Mesendoderm (in vitro differentiated cells): ENCODE measurements around the gene IFFO2.

ENCODE experiments used
- DNase-seq: peaks from one replicate; pipeline ENCODE4 v3.0.0; 2013
- H2AK5ac ChIP-seq: 2 replicates; pipeline ENCODE4 v1.6.1; 2013; ENCODE audit warnings: low read length, inconsistent platforms
- H2BK120ac ChIP-seq: 2 replicates; pipeline ENCODE4 v1.6.1; 2013; ENCODE audit warnings: low read depth, mild to moderate bottlenecking, low read length, moderate library complexity, mixed read lengths
- H2BK15ac ChIP-seq: replicated peaks from 2 replicates; pipeline ENCODE4 v1.6.1; 2013; ENCODE audit warnings: low read depth, mild to moderate bottlenecking, moderate library complexity
- H2BK5ac ChIP-seq: 2 replicates; pipeline ENCODE4 v1.6.1; 2013; ENCODE audit warnings: low read length, inconsistent platforms
- H3K18ac ChIP-seq: 2 replicates; pipeline ENCODE4 v1.6.1; 2013; ENCODE audit warnings: mild to moderate bottlenecking, low read length, mixed read lengths
- H3K23ac ChIP-seq: one replicate; pipeline ENCODE4 v1.6.1; 2013; ENCODE audit warnings: low read length
- H3K27ac ChIP-seq: 2 replicates; pipeline ENCODE4 v1.5.1; 2013; ENCODE audit warnings: low read depth, mild to moderate bottlenecking, inconsistent platforms, low read length, moderate library complexity
- H3K27me3 ChIP-seq: 2 replicates; pipeline ENCODE4 v1.6.1; 2013; ENCODE audit warnings: low read length, control low read depth, mild to moderate bottlenecking, inconsistent platforms; ENCODE audit not compliant: insufficient read depth, poor library complexity
- H3K36me3 ChIP-seq: 2 replicates; pipeline ENCODE4 v1.6.1; 2013; ENCODE audit warnings: low read length, inconsistent platforms; ENCODE audit not compliant: control insufficient read depth, insufficient read depth
- H3K4ac ChIP-seq: one replicate; pipeline ENCODE4 v1.6.1; 2013; ENCODE audit warnings: low read depth, mild to moderate bottlenecking, low read length, moderate library complexity
- H3K4me1 ChIP-seq: 2 replicates; pipeline ENCODE4 v1.6.1; 2013; ENCODE audit warnings: low read depth, low read length, inconsistent platforms; ENCODE audit not compliant: control insufficient read depth
- H3K4me2 ChIP-seq: 2 replicates; pipeline ENCODE4 v1.6.1; 2013; ENCODE audit warnings: low read length
- H3K4me3 ChIP-seq: 2 replicates; pipeline ENCODE4 v1.5.1; 2013; ENCODE audit warnings: mild to moderate bottlenecking, low read length
- H3K56ac ChIP-seq: one replicate; pipeline ENCODE4 v1.6.1; 2013; ENCODE audit warnings: low read length
- H3K79me1 ChIP-seq: 2 replicates; pipeline ENCODE4 v1.6.1; 2013; ENCODE audit warnings: low read length, inconsistent platforms
- H3K79me2 ChIP-seq: 2 replicates; pipeline ENCODE4 v1.6.1; 2013; ENCODE audit warnings: mild to moderate bottlenecking, low read length; ENCODE audit not compliant: control insufficient read depth, insufficient read depth
- H3K9ac ChIP-seq: 2 replicates; pipeline ENCODE4 v1.6.1; 2013; ENCODE audit warnings: low read length, inconsistent platforms
- H4K5ac ChIP-seq: one replicate; pipeline ENCODE4 v1.6.1; 2013; ENCODE audit warnings: low read length
- H4K8ac ChIP-seq: one replicate; pipeline ENCODE4 v1.6.1; 2013; ENCODE audit warnings: low read depth, mild to moderate bottlenecking, control low read depth, low read length, moderate library complexity
- WGBS: extraction: QIAGEN DNeasy Blood & Tissue Kit; methylation state at CpG from one replicate; pipeline ENCODE4 v1.1.7; 2013; ENCODE audit warnings: low lambda C conversion rate, missing lambda C conversion rate; ENCODE audit not compliant: insufficient coverage; ENCODE audit errors: extremely low coverage; 5-methylcytosine and 5-hydroxymethylcytosine counted together

Gene IFFO2

DNA sequence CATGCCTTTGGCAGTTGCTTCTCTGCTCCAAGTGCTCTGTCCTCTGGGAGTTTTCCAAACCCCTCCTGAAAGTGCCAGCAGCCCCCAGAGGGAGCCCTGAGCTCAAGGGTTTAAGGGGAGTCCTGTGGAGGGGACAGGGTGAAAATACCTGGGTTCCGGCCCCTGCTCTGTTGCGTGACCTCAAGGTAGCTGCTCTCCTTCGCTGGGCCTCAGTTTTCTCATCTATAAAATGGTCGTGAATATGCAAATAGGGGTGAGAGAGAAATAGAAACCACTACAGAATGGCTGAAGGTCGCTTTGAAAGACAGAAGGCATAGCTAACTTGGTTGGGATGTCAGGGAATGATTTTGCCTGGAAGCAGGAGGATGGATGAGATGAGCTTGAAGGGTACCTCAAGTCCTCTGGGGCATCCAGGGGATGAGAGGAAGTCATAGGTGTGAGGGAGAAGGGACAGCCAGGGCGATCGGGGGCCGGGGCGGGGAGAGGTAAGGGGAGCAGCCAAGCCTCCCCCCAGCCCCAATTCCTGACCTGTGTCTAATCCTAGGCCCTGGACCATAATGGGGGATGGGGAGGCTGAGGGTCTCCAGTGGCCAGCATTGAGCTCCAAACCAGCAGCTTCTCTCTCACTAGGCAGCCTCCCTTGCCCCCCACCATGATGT is 12.4 kb downstream of the IFFO2 start:
- Histone ChIP-seq H3K4me2 (no peak overlapping the region), H3K23ac (no peak overlapping the region), H3K4me1 (peaks cover 12% of the 10 kb centered on the region), H3K36me3 (no peaks in the 10 kb centered on the region), H3K79me1 (peaks cover 9% of the 10 kb centered on the region), H4K8ac (no peak overlapping the region), H3K79me2 (peaks cover 18% of the 10 kb centered on the region), H4K5ac (no peak overlapping the region), H3K18ac (no peak overlapping the region), H3K27ac (no peak overlapping the region), H3K4me3 (no peak overlapping the region), H2BK15ac (no peak overlapping the region), H3K9ac (no peak overlapping the region), H3K27me3 (no peaks in the 10 kb centered on the region), H3K4ac (no peak overlapping the region), H2BK120ac (no peak overlapping the region), H2AK5ac (no peak overlapping the region), H2BK5ac (no peak overlapping the region), H3K56ac (no peak overlapping the region)
- DNase-seq, result no peak
- no CpG with 5 or more reads among the region's 9 CpGs for WGBS

DNA sequence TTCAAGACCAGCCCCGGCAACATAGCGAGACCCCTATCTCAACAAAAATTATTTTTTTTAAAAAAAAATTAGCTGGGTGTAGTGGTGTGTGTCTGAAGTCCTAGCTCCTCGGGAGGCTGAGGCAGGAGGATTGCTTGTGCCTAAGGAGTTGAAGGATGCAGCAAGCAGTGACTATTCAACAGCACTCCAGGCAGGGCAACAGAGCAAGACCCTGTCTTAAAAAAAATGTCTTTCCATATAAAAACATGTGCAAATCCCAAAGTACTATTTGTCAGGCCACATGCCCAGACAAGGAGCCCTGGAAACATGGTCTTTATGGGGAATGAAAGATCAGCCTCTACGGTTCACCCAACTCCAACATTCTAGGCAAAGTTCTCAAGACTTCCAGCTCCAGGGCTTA is 13.3 kb downstream of the IFFO2 start:
- no peak for DNase-seq
- Histone ChIP-seq H3K4ac (no peak overlapping the region), H2BK5ac (no peak overlapping the region), H3K79me2 (peaks cover 12% of the 10 kb centered on the region), H3K79me1 (peaks cover 7% of the 10 kb centered on the region), H3K4me3 (no peak overlapping the region), H3K4me1 (peaks cover 12% of the 10 kb centered on the region), H3K27ac (no peak overlapping the region), H3K18ac (no peak overlapping the region), H3K23ac (no peak overlapping the region), H3K9ac (no peak overlapping the region), H3K4me2 (no peak overlapping the region), H2BK15ac (no peak overlapping the region), H4K5ac (no peak overlapping the region), H2BK120ac (no peak overlapping the region), H3K27me3 (no peaks in the 10 kb centered on the region), H4K8ac (no peak overlapping the region), H3K36me3 (no peaks in the 10 kb centered on the region), H2AK5ac (no peak overlapping the region), H3K56ac (no peak overlapping the region)
- no CpG with 5 or more reads among the region's 4 CpGs for WGBS

DNA sequence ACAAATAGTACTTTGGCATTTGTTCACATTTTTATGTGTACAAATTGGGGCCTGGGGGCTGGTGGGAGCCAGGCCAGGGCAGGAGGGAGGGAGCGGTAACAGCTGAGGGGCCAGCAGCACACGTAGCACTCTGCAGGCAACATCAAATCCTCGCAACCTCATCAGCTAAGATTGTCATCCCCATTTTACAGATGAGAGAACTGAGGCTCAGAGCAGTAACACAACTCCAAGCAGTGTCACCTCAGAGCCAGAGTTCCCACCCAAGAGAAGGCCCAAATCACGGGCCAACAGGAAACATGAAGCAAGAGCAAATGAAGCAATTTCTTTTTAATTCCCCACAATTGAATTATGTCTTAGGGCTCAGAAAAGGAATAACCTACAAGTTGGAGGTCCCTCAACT is 14.1 kb downstream of the IFFO2 start:
- Histone ChIP-seq H3K79me2 (peaks cover 9% of the 10 kb centered on the region), H4K8ac (no peak overlapping the region), H3K9ac (no peak overlapping the region), H2BK5ac (no peak overlapping the region), H3K36me3 (no peaks in the 10 kb centered on the region), H3K18ac (no peak overlapping the region), H3K4ac (no peak overlapping the region), H3K4me1 (peaks cover 12% of the 10 kb centered on the region), H3K27ac (no peak overlapping the region), H3K56ac (no peak overlapping the region), H3K4me2 (no peak overlapping the region), H2BK15ac (no peak overlapping the region), H3K79me1 (peaks cover 6% of the 10 kb centered on the region), H2BK120ac (no peak overlapping the region), H3K23ac (no peak overlapping the region), H3K27me3 (no peaks in the 10 kb centered on the region), H3K4me3 (no peak overlapping the region), H2AK5ac (no peak overlapping the region), H4K5ac (no peak overlapping the region)
- no peak for DNase-seq
- no CpG with 5 or more reads among the region's 4 CpGs for WGBS

- no peaks in the 10 kb centered on the region for H3K27me3 ChIP-seq
- peaks cover 12% of the 10 kb centered on the region for H3K4me1 ChIP-seq
- peak; percentile 67 for DNase-seq
- no peaks in the 10 kb centered on the region for H3K36me3 ChIP-seq
- peak overlapping the region; percentile 69 for H2AK5ac ChIP-seq
- H3K4me2 ChIP-seq, result no peak overlapping the region
- peaks cover 4% of the 10 kb centered on the region for H3K79me1 ChIP-seq
- no peak overlapping the region for H3K18ac ChIP-seq
- H2BK120ac ChIP-seq, result no peak overlapping the region
- peaks cover 5% of the 10 kb centered on the region for H3K79me2 ChIP-seq
- H3K23ac ChIP-seq, result peak overlapping the region; percentile 81
- H4K8ac ChIP-seq, result no peak overlapping the region
- H2BK5ac ChIP-seq, result peak overlapping the region; percentile 45
- peak overlapping the region; percentile 49 for H3K9ac ChIP-seq
- no peak overlapping the region for H2BK15ac ChIP-seq
- no peak overlapping the region for H3K4ac ChIP-seq
- no peak overlapping the region for H3K27ac ChIP-seq
- no peak overlapping the region for H3K4me3 ChIP-seq
- peak overlapping the region; percentile 83 for H3K56ac ChIP-seq
- no CpG with 5 or more reads among the region's 18 CpGs for WGBS
- H4K5ac ChIP-seq, result no peak overlapping the region
Observed at GRCh38 chr1:18941221-18942141, 15.0 kb downstream of the IFFO2 start.

DNA sequence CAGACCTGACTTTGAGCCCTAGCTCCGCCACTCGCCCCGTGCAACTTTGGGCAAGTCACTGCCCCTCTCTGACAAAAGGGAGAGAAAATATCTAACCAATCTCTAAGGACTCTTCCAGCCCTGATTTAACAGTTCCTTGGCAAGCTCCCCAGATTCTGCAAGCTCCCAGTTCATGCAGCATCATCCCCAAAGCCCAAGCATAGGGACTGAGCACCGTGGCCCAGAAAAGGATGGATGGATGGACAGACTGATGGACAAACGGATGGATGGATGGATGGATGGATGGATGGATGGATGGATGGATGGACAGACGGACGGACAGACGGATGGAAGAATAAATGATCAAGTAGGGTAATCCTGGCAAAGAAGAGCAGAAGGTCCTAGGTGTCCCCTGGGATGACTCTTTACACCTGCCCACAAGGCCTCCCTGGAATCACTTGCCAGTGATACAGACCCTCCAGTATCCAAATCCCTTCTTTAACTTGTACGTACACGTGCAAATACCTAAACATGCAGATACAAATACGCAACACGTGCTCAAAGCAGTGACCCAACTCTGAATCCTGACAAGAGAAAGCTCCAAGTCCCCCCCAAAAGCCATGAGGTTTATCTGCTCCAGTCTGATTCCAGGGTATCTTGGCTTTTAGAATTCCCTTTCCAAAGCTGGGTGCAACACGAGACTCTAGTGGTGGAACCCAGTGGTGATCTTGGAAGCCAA is 16.0 kb downstream of the IFFO2 start:
- no peak overlapping the region for H3K9ac ChIP-seq
- H3K27me3 ChIP-seq, result no peaks in the 10 kb centered on the region
- no peak overlapping the region for H2BK5ac ChIP-seq
- H3K4me2 ChIP-seq, result no peak overlapping the region
- H3K36me3 ChIP-seq, result no peaks in the 10 kb centered on the region
- peaks cover 6% of the 10 kb centered on the region for H3K79me1 ChIP-seq
- no peak overlapping the region for H2AK5ac ChIP-seq
- H4K8ac ChIP-seq, result no peak overlapping the region
- no peak overlapping the region for H3K23ac ChIP-seq
- no peak for DNase-seq
- H3K79me2 ChIP-seq, result peaks cover 5% of the 10 kb centered on the region
- H3K4ac ChIP-seq, result no peak overlapping the region
- no peak overlapping the region for H3K56ac ChIP-seq
- H3K4me1 ChIP-seq, result peaks cover 12% of the 10 kb centered on the region
- H3K4me3 ChIP-seq, result no peak overlapping the region
- H3K18ac ChIP-seq, result no peak overlapping the region
- H4K5ac ChIP-seq, result no peak overlapping the region
- no CpG with 5 or more reads among the region's 13 CpGs for WGBS
- H2BK120ac ChIP-seq, result no peak overlapping the region
- no peak overlapping the region for H2BK15ac ChIP-seq
- no peak overlapping the region for H3K27ac ChIP-seq
